ENCODE measurements around the gene SLC25A13. TPM values are rescaled to one million over a fixed set of nuclear protein-coding genes. Genes with fewer than 3 reads are reported as not detected.
"Not testable (repeated sequence)": the region's sequence is repeated elsewhere in the genome, so short reads cannot be mapped to it uniquely, and the experiment has no call there.

SLC25A13 gene
- total RNA-seq, 1 experiment from 2014 or later = 196 TPM

DNA sequence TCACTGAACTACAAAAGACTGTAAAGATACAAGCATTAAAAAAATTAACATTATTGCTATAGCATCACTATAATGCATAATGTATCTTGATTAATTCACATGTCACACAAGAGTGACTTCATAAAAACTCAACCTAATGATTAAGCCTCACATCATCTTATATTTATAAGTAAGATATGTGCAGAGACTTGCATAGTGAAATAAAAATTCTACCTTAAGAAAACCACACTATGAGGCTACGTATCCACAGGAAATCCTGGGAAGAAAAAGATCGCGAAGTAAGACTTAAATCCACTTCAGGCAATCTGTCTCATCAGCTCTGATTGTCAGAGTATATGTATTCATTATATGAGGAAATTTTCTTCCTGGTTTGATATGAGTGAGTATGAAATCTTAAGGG is 160.0 kb downstream of the SLC25A13 start:
- in situ Hi-C loops (cut with HindIII; ENCODE audit: low pct_unique_long_range_greater_than_20kb, low sequenced_read_pairs) = no loop called here

DNA sequence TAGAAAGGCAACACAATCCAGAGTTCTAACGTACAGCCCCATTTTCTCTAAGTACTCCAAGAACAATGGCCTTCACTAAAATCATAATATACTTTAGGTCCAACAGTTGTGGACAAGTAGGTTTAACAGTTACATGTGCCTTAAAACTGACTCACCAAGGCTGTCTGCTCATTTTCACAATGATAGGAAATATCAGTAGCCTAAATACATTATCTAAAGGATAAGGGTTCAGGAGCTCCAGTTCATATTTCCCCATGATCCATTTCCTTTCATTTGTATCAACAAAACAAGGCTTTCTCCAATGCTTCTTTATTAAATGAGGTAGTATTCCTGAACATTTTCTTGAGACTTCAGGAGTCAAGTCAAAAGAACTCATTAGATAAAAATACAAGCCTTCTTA is 164.0 kb downstream of the SLC25A13 start:
- in situ Hi-C loops (cut with HindIII; ENCODE audit: low pct_unique_long_range_greater_than_20kb, low sequenced_read_pairs) = no loop called here
- DNase-seq (ENCODE audit: low read depth, low spot score) = no peak

More for the DNA sequence above, 160.0 kb downstream of the SLC25A13 start:
- no peak for DNase-seq (ENCODE audit: low read depth, low spot score)

DNA sequence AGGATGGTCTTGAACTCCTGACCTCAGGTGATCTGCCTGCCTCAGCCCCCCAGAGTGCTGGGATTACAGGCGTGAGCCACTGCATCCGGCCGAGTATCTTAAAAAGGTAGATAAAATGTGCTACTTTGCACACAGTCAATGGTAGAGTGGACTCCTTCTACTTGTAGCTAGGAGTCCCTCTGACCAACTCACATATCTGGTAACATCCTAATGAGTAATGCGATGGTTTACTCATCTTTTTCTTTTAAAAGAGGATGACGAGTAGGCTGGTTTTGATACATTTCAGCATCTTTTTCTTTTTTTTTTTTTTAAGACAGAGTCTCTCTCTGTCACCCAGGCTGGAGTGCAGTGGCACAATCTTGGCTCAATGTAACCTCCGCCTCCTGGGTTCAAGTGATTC is 167.4 kb downstream of the SLC25A13 start:
- in situ Hi-C loops (cut with HindIII; ENCODE audit: low pct_unique_long_range_greater_than_20kb, low sequenced_read_pairs) = not testable (repeated sequence)

DNA sequence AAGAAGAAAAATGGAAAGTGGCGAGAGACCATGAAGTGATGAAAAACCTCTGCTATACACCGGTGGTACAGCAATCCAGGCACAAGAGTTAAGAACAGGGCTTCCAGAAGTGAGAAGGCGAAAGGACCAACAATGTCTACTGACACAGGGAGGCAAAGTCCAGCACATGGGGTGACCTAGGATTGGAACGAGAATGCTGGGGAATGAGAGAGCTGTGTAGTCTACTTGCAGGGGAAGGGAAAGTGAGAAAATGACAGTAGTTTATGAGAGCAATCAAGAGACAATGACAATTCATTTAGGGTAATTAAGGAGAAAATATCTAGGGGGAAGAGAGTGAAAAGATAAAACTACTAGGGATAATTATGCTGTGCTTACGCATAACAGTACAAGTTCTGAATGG is 169.2 kb downstream of the SLC25A13 start:
- in situ Hi-C loops (cut with HindIII; ENCODE audit: low pct_unique_long_range_greater_than_20kb, low sequenced_read_pairs) = no loop called here
- DNase-seq (ENCODE audit: low read depth, low spot score) = no peak

More for the DNA sequence above, 167.4 kb downstream of the SLC25A13 start:
- DNase-seq (ENCODE audit: low read depth, low spot score) = not testable (repeated sequence)

DNA sequence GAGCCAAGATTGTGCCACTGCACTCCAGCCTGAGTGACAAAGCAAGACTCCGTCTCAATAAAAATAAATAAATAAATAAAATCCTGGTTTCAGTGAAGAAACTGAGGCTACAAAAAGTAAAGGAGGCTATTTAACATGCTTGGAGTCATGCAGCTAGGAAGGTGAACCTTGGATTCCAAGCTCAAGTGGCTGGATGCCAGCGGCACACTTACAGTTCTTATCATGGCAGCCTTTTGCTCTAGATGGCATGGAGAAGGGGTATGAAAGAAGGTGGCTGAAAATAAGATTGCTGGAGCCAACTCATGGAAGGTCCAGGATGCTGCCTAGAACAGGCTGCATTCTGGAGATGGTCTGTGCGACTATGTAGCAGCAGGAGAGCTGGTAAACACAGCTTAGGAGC is 170.0 kb downstream of the SLC25A13 start:
- in situ Hi-C loops (cut with HindIII; ENCODE audit: low pct_unique_long_range_greater_than_20kb, low sequenced_read_pairs) = no loop called here
- DNase-seq (ENCODE audit: low read depth, low spot score) = no peak

DNA sequence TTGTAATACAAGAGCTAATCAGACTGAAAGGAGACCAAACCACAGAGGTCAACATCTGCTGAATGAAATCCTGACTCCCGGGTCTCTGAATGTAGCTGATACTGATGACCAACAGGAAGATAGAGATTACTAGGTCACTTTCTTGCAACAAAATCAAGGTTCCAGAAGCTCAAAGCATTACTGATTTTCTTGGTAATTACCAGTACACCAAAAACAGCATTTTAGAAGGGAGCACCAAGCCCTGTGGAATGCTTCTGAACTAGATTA is 177.7 kb downstream of the SLC25A13 start:
- in situ Hi-C loops (cut with HindIII; ENCODE audit: low pct_unique_long_range_greater_than_20kb, low sequenced_read_pairs) = no loop called here

DNA sequence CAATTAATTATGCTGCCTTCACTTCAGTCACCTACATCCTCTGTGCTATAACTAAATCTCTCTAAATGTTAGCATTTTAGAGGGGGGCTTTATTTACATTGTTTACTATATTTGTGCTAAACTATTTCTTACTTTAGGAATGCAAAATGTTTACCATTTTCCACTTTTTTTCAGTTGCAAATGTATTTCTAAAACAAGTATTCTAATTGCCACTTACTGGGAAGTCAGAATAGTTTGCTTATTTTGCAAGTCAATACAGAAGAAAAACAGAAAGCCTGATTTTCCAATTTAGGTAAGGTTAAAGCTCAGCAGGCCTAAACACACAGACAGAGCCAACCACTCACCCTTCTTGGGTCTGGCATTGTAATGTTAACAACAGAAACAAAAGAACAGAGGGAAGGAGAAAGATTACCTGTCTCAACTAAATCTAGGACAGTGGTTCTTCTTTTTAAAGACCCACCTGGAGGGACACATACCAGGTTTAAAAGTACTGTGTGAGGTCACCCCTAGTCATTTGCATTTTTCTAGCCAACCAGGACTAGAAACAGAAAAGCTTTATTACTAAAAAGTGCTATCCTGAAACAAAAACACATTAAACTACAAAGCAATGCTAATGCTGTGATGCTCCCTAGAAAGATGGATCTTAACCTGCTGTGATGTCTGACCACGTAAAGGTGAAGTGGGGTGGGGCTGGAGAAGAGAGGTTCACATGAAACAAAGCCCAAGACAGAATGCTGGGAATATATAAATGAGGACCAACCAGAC is 178.2 kb downstream of the SLC25A13 start:
- in situ Hi-C loops (cut with HindIII; ENCODE audit: low pct_unique_long_range_greater_than_20kb, low sequenced_read_pairs) = no loop called here
- no peak for DNase-seq (ENCODE audit: low read depth, low spot score)

More for the DNA sequence above, 177.7 kb downstream of the SLC25A13 start:
- DNase-seq (ENCODE audit: low read depth, low spot score) = no peak

DNA sequence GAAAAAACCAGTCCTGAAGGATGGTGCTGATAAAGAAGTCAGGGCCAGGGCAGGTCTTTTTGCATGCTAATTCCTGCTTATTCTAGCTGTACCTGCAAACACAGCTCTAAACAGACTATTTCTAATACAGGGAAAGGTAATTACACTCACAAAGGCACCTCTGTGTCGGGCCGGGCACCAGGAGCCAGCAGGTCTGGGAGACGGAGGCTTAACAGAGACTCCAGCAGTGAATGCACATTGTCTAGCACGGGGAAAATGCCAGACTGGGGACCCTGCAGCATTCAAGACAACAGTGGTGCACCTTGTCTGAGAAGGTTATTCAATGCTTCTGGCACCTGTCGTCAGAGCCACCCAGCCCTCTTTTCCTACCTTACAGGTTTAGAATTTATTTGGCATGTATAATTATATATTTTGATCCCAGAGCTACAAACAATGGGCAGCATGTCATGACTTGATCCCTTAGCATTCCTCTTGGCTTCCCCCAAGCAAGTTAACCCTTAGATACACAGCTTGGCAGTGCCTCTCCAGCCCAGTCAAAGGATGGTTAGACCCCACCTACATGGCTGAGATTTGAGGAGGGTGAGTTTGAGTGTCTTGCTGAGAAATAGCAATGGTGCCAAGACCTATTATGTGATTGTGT is 185.2 kb downstream of the SLC25A13 start:
- no peak for DNase-seq (ENCODE audit: low read depth, low spot score)
- in situ Hi-C loops (cut with HindIII; ENCODE audit: low pct_unique_long_range_greater_than_20kb, low sequenced_read_pairs) = no loop called here

DNA sequence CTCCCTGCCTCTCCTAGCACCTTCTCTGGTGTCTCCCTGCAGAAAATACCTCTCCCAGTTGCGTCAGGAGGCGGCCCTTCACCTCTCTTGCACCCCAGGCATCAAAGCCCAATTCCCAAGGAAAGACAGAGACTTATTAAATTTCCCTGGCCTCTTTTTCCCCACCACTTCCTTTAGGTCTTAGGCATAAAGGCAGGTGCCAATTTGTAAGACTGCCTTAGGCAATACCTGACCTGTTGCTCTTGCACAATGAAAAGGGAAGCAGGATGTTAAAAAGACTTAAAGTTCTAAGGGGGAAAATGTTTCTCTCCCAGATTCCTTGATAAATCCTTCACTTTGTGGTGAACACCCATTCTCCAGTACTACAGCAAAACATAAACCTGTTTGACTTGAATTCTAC is 186.7 kb downstream of the SLC25A13 start:
- DNase-seq (ENCODE audit: low read depth, low spot score) = no peak
- in situ Hi-C loops (cut with HindIII; ENCODE audit: low pct_unique_long_range_greater_than_20kb, low sequenced_read_pairs) = no loop called here

DNA sequence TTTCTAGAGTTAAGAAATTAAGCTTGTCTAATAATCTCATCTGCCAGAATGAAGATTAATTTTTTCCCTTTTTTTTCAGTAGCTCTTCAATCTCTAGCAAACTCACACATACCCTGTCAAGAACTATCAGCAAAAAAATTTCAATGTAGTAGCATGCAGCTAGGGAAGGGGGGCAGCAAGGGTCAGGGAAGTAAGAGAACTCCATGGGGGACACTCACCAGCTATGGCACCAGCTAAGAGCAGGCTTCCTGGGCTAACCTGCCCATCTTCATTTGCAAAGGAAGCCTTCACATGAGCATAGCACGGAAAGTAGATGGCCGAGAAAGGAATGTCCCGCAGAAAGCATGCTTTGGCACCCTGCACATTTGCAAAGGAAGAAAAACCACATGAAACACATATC is 190.4 kb downstream of the SLC25A13 start:
- peak; percentile 42 for DNase-seq (ENCODE audit: low read depth, low spot score)
- in situ Hi-C loops (cut with HindIII; ENCODE audit: low pct_unique_long_range_greater_than_20kb, low sequenced_read_pairs) = no loop called here

DNA sequence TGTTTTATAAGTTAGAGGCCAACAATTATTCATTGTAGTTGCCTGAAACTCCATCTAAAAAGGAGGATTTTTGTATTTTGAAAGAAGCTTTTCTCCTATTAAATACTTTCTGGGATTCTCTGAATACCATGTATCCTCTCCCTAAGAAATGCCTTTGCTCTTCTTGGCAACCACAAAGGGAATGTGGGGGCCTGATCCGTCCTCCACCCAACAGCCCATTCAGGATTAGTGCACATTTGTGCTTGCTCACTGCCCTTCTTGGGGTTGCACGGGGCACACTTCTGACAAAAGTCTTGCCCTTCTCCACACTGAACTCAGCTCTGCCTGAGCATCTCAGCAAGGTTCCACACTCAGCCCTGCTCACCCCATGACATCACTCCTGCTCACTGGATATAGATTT is 194.2 kb downstream of the SLC25A13 start:
- peak; percentile 26 for DNase-seq (ENCODE audit: low read depth, low spot score)
- in situ Hi-C loops (cut with HindIII; ENCODE audit: low pct_unique_long_range_greater_than_20kb, low sequenced_read_pairs) = no loop called here

DNA sequence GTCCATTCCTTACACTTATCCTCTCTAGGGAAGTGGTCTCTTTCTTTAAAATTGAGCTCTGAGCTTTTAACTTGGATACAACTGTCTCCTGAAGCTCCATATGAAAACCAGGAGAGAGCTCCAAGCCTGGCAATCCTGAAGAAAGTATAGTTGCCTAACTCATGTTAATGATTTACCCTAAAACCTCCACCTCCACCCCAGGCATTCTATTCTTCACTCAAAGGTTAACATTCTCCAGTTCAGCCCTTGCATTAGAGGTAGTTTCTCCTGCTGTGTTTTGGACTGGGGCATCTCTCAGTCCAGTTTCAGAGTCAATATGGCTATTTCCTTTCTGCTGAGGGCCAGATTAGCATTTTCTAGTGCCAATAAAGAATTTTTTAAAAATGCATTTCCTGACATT is 195.5 kb downstream of the SLC25A13 start:
- no peak for DNase-seq (ENCODE audit: low read depth, low spot score)
- in situ Hi-C loops (cut with HindIII; ENCODE audit: low pct_unique_long_range_greater_than_20kb, low sequenced_read_pairs) = no loop called here

DNA sequence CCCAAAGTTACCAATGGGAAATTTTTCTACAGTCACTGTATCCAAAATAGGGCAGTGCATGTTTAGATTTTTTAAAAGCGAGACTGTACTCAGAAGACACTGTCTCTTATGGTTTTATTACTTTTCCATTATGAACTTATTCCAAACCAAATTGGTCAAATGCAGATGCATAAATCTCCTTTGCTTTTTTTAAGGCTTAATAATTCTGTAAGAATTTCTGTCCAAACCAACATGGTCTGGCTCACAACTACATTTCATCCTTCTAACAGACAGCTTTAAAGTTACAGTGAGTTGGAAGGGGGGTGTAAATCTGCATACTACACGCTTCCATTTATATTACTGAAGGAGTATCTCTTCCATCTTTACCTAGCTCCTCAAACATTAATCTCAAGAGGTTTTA is 199.2 kb downstream of the SLC25A13 start:
- in situ Hi-C loops (cut with HindIII; ENCODE audit: low pct_unique_long_range_greater_than_20kb, low sequenced_read_pairs) = no loop called here
- no peak for DNase-seq (ENCODE audit: low read depth, low spot score)

DNA sequence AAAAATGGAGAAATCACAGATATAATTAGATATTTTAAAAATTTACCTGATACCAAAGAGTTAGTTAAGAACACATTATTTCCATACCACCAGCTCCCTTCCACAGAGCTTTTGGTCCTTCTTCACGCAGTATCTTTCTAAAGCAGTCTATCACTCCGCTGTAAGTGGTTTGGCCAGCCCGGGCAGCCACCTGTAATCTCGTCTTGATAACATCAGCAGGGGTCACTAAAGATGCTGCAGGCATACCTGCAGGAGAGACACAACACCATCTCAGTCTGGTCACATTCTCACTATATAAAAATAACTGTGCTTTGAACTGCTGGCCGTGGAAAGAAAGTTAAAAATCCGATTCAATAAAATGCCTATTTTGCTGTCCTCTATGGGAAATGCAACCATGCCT is 200.1 kb downstream of the SLC25A13 start:
- in situ Hi-C loops (cut with HindIII; ENCODE audit: low pct_unique_long_range_greater_than_20kb, low sequenced_read_pairs) = no loop called here
- DNase-seq (ENCODE audit: low read depth, low spot score) = no peak

DNA sequence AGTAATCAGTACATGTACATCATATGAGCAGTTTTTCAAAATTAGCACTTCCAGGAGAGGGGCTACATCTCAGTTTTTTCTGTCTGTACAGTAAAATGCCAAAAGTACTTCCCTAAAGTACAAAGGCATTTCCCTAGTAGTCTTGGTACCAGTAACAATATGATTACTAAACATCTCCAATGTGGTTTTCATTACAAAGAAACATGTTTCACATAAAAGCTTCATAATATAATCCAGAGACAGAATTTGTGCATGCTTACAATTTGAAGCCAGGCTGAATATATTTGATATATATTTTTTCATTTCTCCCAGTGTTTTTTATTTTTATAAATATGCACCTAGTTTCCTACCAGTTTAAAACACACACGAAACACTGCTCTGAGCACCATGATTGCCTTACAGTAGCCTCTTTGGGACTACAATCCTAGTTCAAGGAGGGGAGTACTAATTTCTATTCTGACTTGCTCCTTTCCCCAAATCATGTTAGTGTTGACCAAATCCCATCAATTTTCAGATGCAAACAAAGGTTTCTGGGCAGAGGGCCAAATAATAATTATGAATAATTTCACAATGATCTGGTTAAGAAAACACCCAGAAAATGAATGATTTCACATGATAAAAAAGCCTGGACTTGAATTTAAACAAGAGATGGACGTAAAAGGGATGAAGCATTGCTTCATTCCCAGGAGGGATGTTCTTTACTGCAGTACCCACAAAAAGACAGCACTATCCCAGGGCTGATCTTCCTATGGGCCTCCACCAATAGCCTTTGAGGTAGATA is 201.3 kb downstream of the SLC25A13 start:
- in situ Hi-C loops (cut with HindIII; ENCODE audit: low pct_unique_long_range_greater_than_20kb, low sequenced_read_pairs) = no loop called here
- no peak for DNase-seq (ENCODE audit: low read depth, low spot score)

DNA sequence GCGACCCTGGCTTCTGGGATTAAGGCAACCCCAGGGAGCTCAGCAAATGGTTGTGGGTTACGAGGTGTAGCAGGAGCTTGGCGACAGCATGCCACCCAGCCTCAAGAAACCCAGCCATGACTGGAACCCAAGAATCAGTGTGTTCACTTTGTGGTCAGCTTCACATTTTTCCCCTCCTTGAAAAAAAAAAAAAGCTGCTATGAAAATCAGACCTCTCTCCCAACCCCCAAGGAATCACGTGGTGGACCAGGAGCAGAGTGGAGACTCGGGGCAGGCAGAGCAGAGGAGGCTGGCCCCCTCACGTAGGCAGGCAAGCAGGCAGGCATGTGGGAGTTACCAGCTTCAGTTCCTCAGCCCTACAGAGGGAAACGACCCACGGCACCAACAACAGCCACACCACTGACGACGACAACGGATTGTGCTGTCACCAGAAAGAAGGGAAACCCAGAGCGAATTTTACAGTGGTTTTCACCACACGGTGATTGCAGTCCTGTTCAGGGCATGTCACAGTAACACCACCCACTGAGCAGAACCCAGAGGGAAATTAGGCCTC is 203.4 kb downstream of the SLC25A13 start:
- in situ Hi-C loops (cut with HindIII; ENCODE audit: low pct_unique_long_range_greater_than_20kb, low sequenced_read_pairs) = no loop called here
- DNase-seq (ENCODE audit: low read depth, low spot score) = no peak

DNA sequence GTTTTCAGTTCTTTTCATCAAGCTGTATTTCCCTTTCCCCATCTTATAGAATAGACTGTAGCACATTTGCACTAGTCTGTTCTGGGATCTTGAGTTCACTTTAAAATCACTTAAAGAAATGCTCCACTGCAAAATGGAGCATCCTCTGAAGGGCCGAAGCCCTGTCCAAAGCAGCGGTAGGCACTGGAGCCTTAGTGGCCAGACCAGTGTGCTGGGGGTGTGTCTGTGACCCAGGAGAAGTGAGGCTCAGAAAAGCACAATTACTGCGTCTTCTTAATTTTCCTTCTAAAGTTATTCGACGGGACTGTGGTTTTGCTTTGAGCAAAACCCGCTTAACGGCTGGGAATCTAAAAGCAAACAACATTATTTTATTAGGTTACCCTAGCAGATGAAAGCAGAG is 205.7 kb downstream of the SLC25A13 start:
- DNase-seq (ENCODE audit: low read depth, low spot score) = no peak
- in situ Hi-C loops (cut with HindIII; ENCODE audit: low pct_unique_long_range_greater_than_20kb, low sequenced_read_pairs) = no loop called here

DNA sequence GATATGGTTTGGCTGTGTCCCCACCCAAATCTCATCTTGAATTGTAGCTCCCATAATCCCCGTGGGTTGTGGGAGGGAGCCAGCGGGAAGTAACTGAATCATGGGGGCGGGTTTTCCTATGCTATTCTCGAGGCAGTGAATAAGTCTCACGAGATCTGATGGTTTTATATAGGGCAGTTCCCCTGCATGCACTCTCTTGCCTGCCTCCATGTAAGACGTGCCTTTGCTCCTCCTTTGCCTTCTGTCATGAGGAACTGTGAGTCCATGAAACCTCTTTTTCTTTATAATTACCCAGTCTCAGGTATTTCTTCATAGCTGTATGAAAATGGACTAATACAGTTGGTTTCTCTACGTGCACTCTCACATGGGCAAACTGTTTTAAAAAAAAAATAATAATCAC is 207.7 kb downstream of the SLC25A13 start:
- peak; percentile 11 for DNase-seq (ENCODE audit: low read depth, low spot score)
- in situ Hi-C loops (cut with HindIII; ENCODE audit: low pct_unique_long_range_greater_than_20kb, low sequenced_read_pairs) = no loop called here

Data from SK-MEL-5 (cell line).